HG02870 (cell line): ENCODE data around the gene RPL12.
"Not testable (repeated sequence)": the region's sequence is repeated elsewhere in the genome, so short reads cannot be mapped to it uniquely, and the experiment has no call there.

Experiments used
- ATAC-seq: cut with Tn5 transposase; IDR thresholded peaks from one replicate; pipeline ENCODE4 v1.9.1; 2021; ENCODE audit warnings: mild to moderate bottlenecking, moderate library complexity; ENCODE audit not compliant: unreplicated experiment

The RPL12 gene

GRCh38 chr9:127470662-127471061, 19.5 kb upstream of the RPL12 start:
- no peak for ATAC-seq

GRCh38 chr9:127467621-127468020, 16.4 kb upstream of the RPL12 start:
- no peak for ATAC-seq

- ATAC-seq, result not testable (repeated sequence)
These were observed 15.3 kb upstream of the RPL12 start for GRCh38 chr9:127466407-127466917.

GRCh38 chr9:127463911-127464310, 12.7 kb upstream of the RPL12 start:
- no peak for ATAC-seq

GRCh38 chr9:127463382-127463781, 12.2 kb upstream of the RPL12 start:
- ATAC-seq, result no peak

GRCh38 chr9:127458921-127459320, 7.7 kb upstream of the RPL12 start:
- no peak for ATAC-seq

- ATAC-seq, result no peak
These were observed 6.1 kb upstream of the RPL12 start for GRCh38 chr9:127457191-127457878.

GRCh38 chr9:127455324-127455992, 4.3 kb upstream of the RPL12 start:
- ATAC-seq, result no peak

GRCh38 chr9:127452691-127453090, 1.5 kb upstream of the RPL12 start:
- no peak for ATAC-seq

GRCh38 chr9:127451858-127452656, 851 bp upstream of the RPL12 start:
- ATAC-seq, result no peak

GRCh38 chr9:127451608-127451857, 327 bp upstream of the RPL12 start:
- ATAC-seq, result peak; percentile 17

GRCh38 chr9:127450243-127450760, 904 bp downstream of the RPL12 start:
- no peak for ATAC-seq

- ATAC-seq, result no peak
These were observed 1.8 kb downstream of the RPL12 start for GRCh38 chr9:127449332-127449966.

- no peak for ATAC-seq
These were observed 2.9 kb downstream of the RPL12 start for GRCh38 chr9:127448112-127448805.

GRCh38 chr9:127447416-127448111, 3.6 kb downstream of the RPL12 start:
- ATAC-seq, result no peak

- ATAC-seq, result no peak
These were observed 4.3 kb downstream of the RPL12 start for GRCh38 chr9:127446713-127447415.

GRCh38 chr9:127445851-127446712, 5.1 kb downstream of the RPL12 start:
- ATAC-seq, result no peak
